Epithelial cell of esophagus (primary cell): ENCODE measurements around the gene KLF1.
"Not testable (repeated sequence)": the region's sequence is repeated elsewhere in the genome, so short reads cannot be mapped to it uniquely, and the experiment has no call there.

Experiments
- DNase-seq: peaks from one replicate; pipeline ENCODE4 v3.0.0; 2010; ENCODE audit warnings: low read depth
- H3K4me3 ChIP-seq: 2 replicates; pipeline ENCODE4 v1.5.1; 2011; ENCODE audit warnings: mild to moderate bottlenecking, low read length, control low read depth
- CTCF ChIP-seq: IDR thresholded peaks from 2 replicates; pipeline ENCODE4 v1.5.1; 2011; ENCODE audit warnings: low read depth, mild to moderate bottlenecking, low read length, control low read depth, inconsistent platforms; ENCODE audit not compliant: insufficient read depth; ENCODE audit errors: missing control alignments

KLF1 gene

GRCh38 chr19:12890787-12891552 lies 4.0 kb upstream of the KLF1 start, which contains the start of gene GCDH:
TSS of gene GCDH (plus strand) at chr19:12891160. CDS start at chr19:12891305, 145 bp downstream.
- DNase-seq, result peak; percentile 100
- TF ChIP-seq CTCF, result no peak
- H3K4me3 ChIP-seq, result peak within 1 kb of the TSS; percentile 94

GRCh38 chr19:12890299-12890786 lies 3.3 kb upstream of the KLF1 start:
- peak overlapping the region; percentile 94 for H3K4me3 ChIP-seq

GRCh38 chr19:12888006-12888603 lies 1.1 kb upstream of the KLF1 start:
- DNase-seq, result no peak
- no peak overlapping the region for H3K4me3 ChIP-seq
- TF ChIP-seq CTCF, result no peak

More at GRCh38 chr19:12890299-12890786, 3.3 kb upstream of the KLF1 start:
- DNase-seq, result not testable (repeated sequence)

- H3K4me3 ChIP-seq, result no peak overlapping the region
- no peak for TF ChIP-seq CTCF
- DNase-seq, result no peak
Observed at GRCh38 chr19:12886651-12886968, 391 bp downstream of the KLF1 start.

- H3K4me3 ChIP-seq, result peak overlapping the region; percentile 38
- TF ChIP-seq CTCF, result no peak
- DNase-seq, result no peak
Observed at GRCh38 chr19:12885749-12886650, 1.0 kb downstream of the KLF1 start.

- peak; percentile 93 for DNase-seq
- peak; percentile 35 for TF ChIP-seq CTCF
Observed at GRCh38 chr19:12884926-12885748, 1.9 kb downstream of the KLF1 start.

More at GRCh38 chr19:12884926-12885748, 1.9 kb downstream of the KLF1 start:
- H3K4me3 ChIP-seq, result peak overlapping the region; percentile 38
